PC-9 (cell line): Measurements from ENCODE around the gene DVL1. TPM values are rescaled to one million over a fixed set of nuclear protein-coding genes. Genes with fewer than 3 reads are reported as not detected.

Experiments
- BruUV-seq: library from RNA; stranded (reverse); fragments of 400-500 nt; replicated peaks from 2 replicates; lab custom pipeline; 2021; lab: Mats Ljungman, UMichigan
- CTCF ChIA-PET: fragments of 300-600 bp; sonication (Branson Sonifier 250); formaldehyde crosslinking; loops from one replicate; lab custom pipeline; 2022; ENCODE audit warnings: antibody characterized with exemption; lab: Charles Lee
- POLR2A ChIA-PET: fragments of 300-600 bp; sonication (Branson Sonifier 250); formaldehyde crosslinking; loops from one replicate; lab custom pipeline; 2022; ENCODE audit warnings: antibody characterized with exemption; ENCODE audit not compliant: unreplicated experiment; lab: Charles Lee
- DNase-seq, 2 experiments: peaks; one replicate each; pipeline versions ENCODE4 v3.0.0 to v3.0.0-alpha.2; 2015 to 2022; ENCODE audit warnings: mixed read lengths in 1 of 2
- H2AFZ ChIP-seq: fragments of 200-600 bp; sonication (generic); 2 replicates; pipeline ENCODE4 v1.8.1; 2017; ENCODE audit warnings: antibody characterized with exemption
- H3F3A ChIP-seq: fragments of 200-600 bp; sonication (generic); 2 replicates; pipeline ENCODE4 v1.8.1; 2017; ENCODE audit warnings: antibody characterized with exemption, mild to moderate bottlenecking, low read depth; ENCODE audit not compliant: insufficient read depth
- H3K27ac ChIP-seq: fragments of 200-600 bp; sonication (generic); 2 replicates; pipeline ENCODE4 v1.6.1; 2016; ENCODE audit warnings: mixed run types
- H3K27me3 ChIP-seq: fragments of 200-600 bp; sonication (generic); 2 replicates; pipeline ENCODE4 v1.6.1; 2016; ENCODE audit warnings: low read depth, mixed run types; ENCODE audit not compliant: insufficient read depth
- H3K36me3 ChIP-seq: fragments of 200-600 bp; sonication (generic); 2 replicates; pipeline ENCODE4 v1.6.1; 2016; ENCODE audit warnings: low read depth, mixed run types
- H3K4me1 ChIP-seq: fragments of 200-600 bp; sonication (generic); replicated peaks from 2 replicates; pipeline ENCODE4 v1.6.1; 2016; ENCODE audit warnings: mixed run types; ENCODE audit not compliant: insufficient read depth
- H3K4me2 ChIP-seq: fragments of 200-600 bp; sonication (generic); 2 replicates; pipeline ENCODE4 v1.6.1; 2017; ENCODE audit warnings: mixed run types
- H3K4me3 ChIP-seq: fragments of 200-600 bp; sonication (generic); 2 replicates; pipeline ENCODE4 v1.6.1; 2016; ENCODE audit warnings: mixed run types
- H3K79me2 ChIP-seq: fragments of 200-600 bp; sonication (generic); 2 replicates; pipeline ENCODE4 v1.6.1; 2017; ENCODE audit warnings: low read depth, mixed run types
- H3K9me2 ChIP-seq: fragments of 200-600 bp; sonication (generic); 2 replicates; pipeline ENCODE4 v1.8.1; 2017; ENCODE audit warnings: mild to moderate bottlenecking; ENCODE audit not compliant: insufficient read depth
- H3K9me3 ChIP-seq: fragments of 200-600 bp; sonication (generic); 2 replicates; pipeline ENCODE4 v1.8.1; 2016; ENCODE audit warnings: low read depth; ENCODE audit not compliant: insufficient read depth
- H4K20me1 ChIP-seq: fragments of 200-600 bp; sonication (generic); 2 replicates; pipeline ENCODE4 v1.8.1; 2017; ENCODE audit not compliant: insufficient read depth
- EZH2 ChIP-seq: fragments of 200-600 bp; sonication (generic); IDR thresholded peaks from 2 replicates; pipeline ENCODE4 v1.8.0; 2017; ENCODE audit warnings: antibody characterized with exemption, low read depth
- intact Hi-C: fragments of 100-400 bp; cut with micrococcal nuclease; formaldehyde crosslinking; loops from one replicate; pipeline ENCODE4 v1.10.0; 2022; ENCODE audit not compliant: unreplicated experiment
- total RNA-seq: library from RNA; stranded (reverse); gene quantifications from 2 replicates; pipeline ENCODE4 v1.2.3, GENCODE V29; 2021
- TF ChIP-seq, protein P1 (sequence below): fragments of 200-600 bp; sonication (generic); conservative IDR thresholded peaks from 2 replicates; pipeline ENCODE4 v1.6.1; 2017; ENCODE audit warnings: mixed run types, antibody characterized with exemption, mild to moderate bottlenecking, moderate library complexity

The DVL1 gene
- total RNA-seq, 1 experiment from 2014 or later: 95.8 TPM

- ChIA-PET POLR2A (no interaction called here), CTCF (no interaction called here)
- TF ChIP-seq, protein P1, sequence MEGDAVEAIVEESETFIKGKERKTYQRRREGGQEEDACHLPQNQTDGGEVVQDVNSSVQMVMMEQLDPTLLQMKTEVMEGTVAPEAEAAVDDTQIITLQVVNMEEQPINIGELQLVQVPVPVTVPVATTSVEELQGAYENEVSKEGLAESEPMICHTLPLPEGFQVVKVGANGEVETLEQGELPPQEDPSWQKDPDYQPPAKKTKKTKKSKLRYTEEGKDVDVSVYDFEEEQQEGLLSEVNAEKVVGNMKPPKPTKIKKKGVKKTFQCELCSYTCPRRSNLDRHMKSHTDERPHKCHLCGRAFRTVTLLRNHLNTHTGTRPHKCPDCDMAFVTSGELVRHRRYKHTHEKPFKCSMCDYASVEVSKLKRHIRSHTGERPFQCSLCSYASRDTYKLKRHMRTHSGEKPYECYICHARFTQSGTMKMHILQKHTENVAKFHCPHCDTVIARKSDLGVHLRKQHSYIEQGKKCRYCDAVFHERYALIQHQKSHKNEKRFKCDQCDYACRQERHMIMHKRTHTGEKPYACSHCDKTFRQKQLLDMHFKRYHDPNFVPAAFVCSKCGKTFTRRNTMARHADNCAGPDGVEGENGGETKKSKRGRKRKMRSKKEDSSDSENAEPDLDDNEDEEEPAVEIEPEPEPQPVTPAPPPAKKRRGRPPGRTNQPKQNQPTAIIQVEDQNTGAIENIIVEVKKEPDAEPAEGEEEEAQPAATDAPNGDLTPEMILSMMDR: no peak
- TF ChIP-seq EZH2: no peak
- no TSS peak for BruUV-seq
- H3K79me2 ChIP-seq: peaks cover 76% of the 10 kb centered on the region
- peaks cover 56% of the 10 kb centered on the region for H4K20me1 ChIP-seq
- H3F3A ChIP-seq: peaks cover 48% of the 10 kb centered on the region
- H3K27me3 ChIP-seq: no peaks in the 10 kb centered on the region
- H3K36me3 ChIP-seq: no peaks in the 10 kb centered on the region
- no peak overlapping the region for H3K27ac ChIP-seq
- no peak overlapping the region for H3K4me2 ChIP-seq
- DNase-seq: no peak
- intact Hi-C loops: no loop called here
- no peak overlapping the region for H2AFZ ChIP-seq
- no peaks in the 10 kb centered on the region for H3K9me3 ChIP-seq
- no peaks in the 10 kb centered on the region for H3K9me2 ChIP-seq
- H3K4me3 ChIP-seq: no peak overlapping the region
- peaks cover 32% of the 10 kb centered on the region for H3K4me1 ChIP-seq
These were observed 27.7 kb downstream of the DVL1 start for GRCh38 chr1:1321477-1321876.

DNA sequence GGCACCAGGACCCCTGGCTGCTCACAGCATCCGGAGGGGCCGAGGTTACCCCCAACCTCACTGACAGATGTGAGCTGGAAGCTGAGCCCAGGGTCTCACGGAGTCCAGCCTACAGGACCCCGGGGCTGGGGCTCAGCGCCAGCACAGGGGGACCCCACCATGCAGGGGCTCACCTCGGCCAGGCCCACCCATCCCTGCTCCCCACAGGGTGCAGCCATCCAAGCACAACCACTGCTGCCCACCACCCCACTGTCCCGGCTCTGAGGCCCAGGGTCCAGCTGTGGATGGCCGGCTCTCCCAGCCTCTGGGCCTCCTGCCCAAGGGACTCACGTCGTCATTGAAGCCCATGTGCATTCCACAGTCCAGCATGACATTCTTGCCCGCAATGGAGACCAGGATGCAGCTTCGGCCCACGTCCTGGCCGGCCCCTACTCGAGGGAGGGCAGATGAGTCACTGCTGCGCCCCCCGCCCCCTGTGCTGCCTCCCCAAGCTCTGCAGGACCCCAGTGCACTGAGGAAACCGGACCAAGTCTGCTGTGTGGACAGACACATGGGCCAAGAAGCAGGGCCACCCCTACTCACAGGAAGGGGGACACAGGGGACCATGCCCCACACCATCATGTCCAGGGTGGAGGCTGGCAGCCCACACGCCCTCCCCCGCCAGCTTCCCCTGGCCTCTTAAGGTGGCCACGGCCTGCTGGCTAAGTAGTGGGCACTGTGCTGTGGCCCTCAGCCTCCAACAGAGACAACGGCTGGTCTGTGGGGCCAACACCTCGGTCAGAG, 28.4 kb downstream of the DVL1 start:
- H3K27me3 ChIP-seq: no peaks in the 10 kb centered on the region
- intact Hi-C loops: no loop called here
- CTCF ChIA-PET: no interaction called here
- no peak overlapping the region for H3K27ac ChIP-seq
- H3K9me3 ChIP-seq: no peaks in the 10 kb centered on the region
- no peak overlapping the region for H3K4me3 ChIP-seq
- H3F3A ChIP-seq: peaks cover 47% of the 10 kb centered on the region
- no peak for DNase-seq
- H2AFZ ChIP-seq: no peak overlapping the region
- BruUV-seq: no TSS peak
- peaks cover 59% of the 10 kb centered on the region for H4K20me1 ChIP-seq
- H3K9me2 ChIP-seq: no peaks in the 10 kb centered on the region
- POLR2A ChIA-PET: no interaction called here
- H3K4me1 ChIP-seq: peaks cover 26% of the 10 kb centered on the region
- H3K79me2 ChIP-seq: peaks cover 76% of the 10 kb centered on the region
- H3K4me2 ChIP-seq: no peak overlapping the region
- 0 out of 2 replicates have a peak, but pooled peaks cover 5% of the 10 kb centered on the region for H3K36me3 ChIP-seq
- TF ChIP-seq EZH2: no peak
- TF ChIP-seq, protein P1: no peak

DNA sequence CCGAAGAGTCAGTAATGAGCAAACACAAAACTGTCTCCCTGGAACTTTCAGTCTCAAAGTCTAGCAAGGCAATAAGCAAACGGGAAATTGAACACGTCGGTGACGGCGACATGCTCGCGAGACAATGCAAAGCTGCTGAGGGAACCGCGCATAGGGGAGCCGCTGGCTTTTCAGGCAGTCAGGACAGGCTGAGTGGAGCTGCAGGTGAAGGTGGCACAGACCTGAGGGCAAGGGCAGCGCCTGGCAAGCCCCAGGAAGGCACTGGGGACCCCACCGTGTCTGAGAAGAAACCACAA, 29.6 kb downstream of the DVL1 start:
- H3K9me2 ChIP-seq: no peaks in the 10 kb centered on the region
- CTCF ChIA-PET: no interaction called here
- H3K9me3 ChIP-seq: no peaks in the 10 kb centered on the region
- no peak overlapping the region for H3K4me3 ChIP-seq
- no peaks in the 10 kb centered on the region for H3K27me3 ChIP-seq
- no peak for TF ChIP-seq EZH2
- TF ChIP-seq, protein P1: no peak
- H3K4me2 ChIP-seq: no peak overlapping the region
- 0 out of 2 replicates have a peak, but pooled peaks cover 5% of the 10 kb centered on the region for H3K36me3 ChIP-seq
- BruUV-seq: no TSS peak
- peaks cover 59% of the 10 kb centered on the region for H4K20me1 ChIP-seq
- DNase-seq: no peak
- POLR2A ChIA-PET: no interaction called here
- H3F3A ChIP-seq: peaks cover 43% of the 10 kb centered on the region
- H2AFZ ChIP-seq: no peak overlapping the region
- peaks cover 23% of the 10 kb centered on the region for H3K4me1 ChIP-seq
- intact Hi-C loops: no loop called here
- H3K27ac ChIP-seq: no peak overlapping the region
- H3K79me2 ChIP-seq: peaks cover 73% of the 10 kb centered on the region
